K562 (cell line): ENCODE measurements around the gene STMP1.

ENCODE experiments used
- ARNT ChIP-seq, 2 experiments: fragments of 450-650 bp; IDR thresholded peaks; 2 replicates each; pipeline ENCODE4 v1.6.1; 2016; ENCODE audit warnings: mild to moderate bottlenecking in 1 of 2
- CTCF ChIP-seq, 3 experiments: IDR thresholded peaks in 2 of 3; conservative IDR thresholded peaks in 1 of 3; 2 replicates each; pipeline ENCODE4 v1.5.1; 2011 to 2012; ENCODE audit warnings: low read length in 3 of 3, mild to moderate bottlenecking in 3 of 3, control low read depth in 2 of 3, improper control_type of control experiment in 1 of 3, inconsistent platforms in 1 of 3, low read depth in 1 of 3, mixed read lengths in 1 of 3, moderate library complexity in 1 of 3; ENCODE audit not compliant: insufficient read depth in 2 of 3
- ELF2 ChIP-seq: fragments of 250-450 bp; sonication (Bioruptor Pico); IDR thresholded peaks from 2 replicates; pipeline ENCODE4 v1.5.0; 2021; ENCODE audit warnings: mild to moderate bottlenecking
- EP300 ChIP-seq: IDR thresholded peaks from 2 replicates; pipeline ENCODE4 v1.6.1; 2012; ENCODE audit warnings: low read length, improper control_type of control experiment
- FOXM1 ChIP-seq, 2 experiments: fragments of 450-650 bp in 1 of 2; sonication (generic) in 1 of 2; formaldehyde crosslinking in 1 of 2; IDR thresholded peaks; 2 replicates each; pipeline versions ENCODE4 v1.6.1 to v1.9.0; 2017 to 2022; ENCODE audit warnings: low read depth in 2 of 2, mild to moderate bottlenecking in 2 of 2, missing genetic modification reagents in 1 of 2, moderate library complexity in 1 of 2
- MAX ChIP-seq: sonication (generic); formaldehyde crosslinking; IDR thresholded peaks from 2 replicates; pipeline ENCODE4 v1.9.0; 2022; ENCODE audit warnings: mild to moderate bottlenecking, missing genetic modification reagents
- RAD21 ChIP-seq, 2 experiments: fragments of 250-450 bp in 1 of 2; fragments of 450-650 bp in 1 of 2; sonication (Bioruptor Pico) in 1 of 2; formaldehyde crosslinking in 1 of 2; IDR thresholded peaks in 1 of 2; conservative IDR thresholded peaks in 1 of 2; 2 replicates each; pipeline versions ENCODE4 v1.4.0 to v1.8.0; 2020 to 2022; ENCODE audit warnings: mild to moderate bottlenecking in 2 of 2, moderate library complexity in 1 of 2
- RUNX1 ChIP-seq: sonication (generic); IDR thresholded peaks from 2 replicates; pipeline ENCODE4 v1.6.1; 2016; ENCODE audit warnings: antibody characterized with exemption, low read depth
- TSHZ1 ChIP-seq: fragments of 250-450 bp; sonication (Bioruptor Pico); IDR thresholded peaks from 2 replicates; pipeline ENCODE4 v1.4.0; 2020; ENCODE audit warnings: mild to moderate bottlenecking, moderate library complexity
- YY1 ChIP-seq, 3 experiments: IDR thresholded peaks; 2 replicates each; pipeline ENCODE4 v1.6.1; 2011; ENCODE audit warnings: low read length in 2 of 3, mild to moderate bottlenecking in 2 of 3, moderate library complexity in 2 of 3, borderline replicate concordance in 1 of 3, control low read depth in 1 of 3, low read depth in 1 of 3; ENCODE audit not compliant: insufficient read depth in 3 of 3, insufficient replicate concordance in 2 of 3, control insufficient read depth in 1 of 3, insufficient read length in 1 of 3; ENCODE audit errors: extremely low read depth in 1 of 3
- TF ChIP-seq, protein P1 (sequence below), 2 experiments: fragments of 450-650 bp in 1 of 2; sonication (generic) in 1 of 2; formaldehyde crosslinking in 1 of 2; IDR thresholded peaks; 2 replicates each; pipeline versions ENCODE4 v1.7.1 to v1.9.0; 2016 to 2022; ENCODE audit warnings: inconsistent platforms in 1 of 2, mild to moderate bottlenecking in 1 of 2, missing genetic modification reagents in 1 of 2

DNA sequence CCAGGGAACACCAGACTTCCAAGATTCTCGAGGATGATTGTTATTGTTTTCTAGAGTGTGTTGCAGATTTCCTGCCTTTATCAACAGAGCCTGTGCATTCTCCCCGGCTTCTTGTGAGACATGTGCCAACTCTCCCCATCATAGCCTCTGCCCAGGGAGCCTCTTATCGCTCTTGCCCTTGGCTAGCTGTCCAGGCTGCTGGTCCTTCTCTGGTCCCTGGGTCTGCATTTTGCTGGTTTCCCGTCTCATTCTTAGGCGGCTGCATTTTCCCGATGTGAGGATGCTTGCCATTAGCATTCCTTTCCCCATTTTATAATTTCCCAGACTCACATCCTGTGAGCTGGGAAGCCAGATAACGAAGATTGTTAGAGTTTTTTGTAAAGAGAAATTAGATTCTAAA, 50.5 kb downstream of the STMP1 start:
- TF ChIP-seq RUNX1 (no peak), CTCF (IDR thresholded peaks at IDR 0.05 in 2 of 3, conservative IDR thresholded peaks at IDR 0.05 in 1 of 3; ENCODE audit: insufficient read depth in 2 of 3, low read depth in 1 of 3, low read length in 3 of 3) (no peak), YY1 (IDR thresholded peaks at IDR 0.05; ENCODE audit: borderline replicate concordance in 1 of 3, control insufficient read depth in 1 of 3, extremely low read depth in 1 of 3, insufficient read depth in 3 of 3, insufficient read length in 1 of 3, insufficient replicate concordance in 2 of 3, low read depth in 1 of 3, low read length in 2 of 3) (no peak), TSHZ1 (CRISPR knock-in tag) (no peak), RAD21 (CRISPR knock-in tag; conservative IDR thresholded peaks at IDR 0.05 in 1 of 2, IDR thresholded peaks at IDR 0.05 in 1 of 2) (no peak), ARNT (IDR thresholded peaks at IDR 0.05) (no peak), EP300 (no peak), MAX (CRISPR knock-in tag) (no peak), ELF2 (CRISPR knock-in tag) (no peak), FOXM1 (IDR thresholded peaks at IDR 0.05; ENCODE audit: low read depth) (no peak), FOXM1 (CRISPR knock-in tag; IDR thresholded peaks at IDR 0.05; ENCODE audit: low read depth) (no peak)
- TF ChIP-seq, protein P1, sequence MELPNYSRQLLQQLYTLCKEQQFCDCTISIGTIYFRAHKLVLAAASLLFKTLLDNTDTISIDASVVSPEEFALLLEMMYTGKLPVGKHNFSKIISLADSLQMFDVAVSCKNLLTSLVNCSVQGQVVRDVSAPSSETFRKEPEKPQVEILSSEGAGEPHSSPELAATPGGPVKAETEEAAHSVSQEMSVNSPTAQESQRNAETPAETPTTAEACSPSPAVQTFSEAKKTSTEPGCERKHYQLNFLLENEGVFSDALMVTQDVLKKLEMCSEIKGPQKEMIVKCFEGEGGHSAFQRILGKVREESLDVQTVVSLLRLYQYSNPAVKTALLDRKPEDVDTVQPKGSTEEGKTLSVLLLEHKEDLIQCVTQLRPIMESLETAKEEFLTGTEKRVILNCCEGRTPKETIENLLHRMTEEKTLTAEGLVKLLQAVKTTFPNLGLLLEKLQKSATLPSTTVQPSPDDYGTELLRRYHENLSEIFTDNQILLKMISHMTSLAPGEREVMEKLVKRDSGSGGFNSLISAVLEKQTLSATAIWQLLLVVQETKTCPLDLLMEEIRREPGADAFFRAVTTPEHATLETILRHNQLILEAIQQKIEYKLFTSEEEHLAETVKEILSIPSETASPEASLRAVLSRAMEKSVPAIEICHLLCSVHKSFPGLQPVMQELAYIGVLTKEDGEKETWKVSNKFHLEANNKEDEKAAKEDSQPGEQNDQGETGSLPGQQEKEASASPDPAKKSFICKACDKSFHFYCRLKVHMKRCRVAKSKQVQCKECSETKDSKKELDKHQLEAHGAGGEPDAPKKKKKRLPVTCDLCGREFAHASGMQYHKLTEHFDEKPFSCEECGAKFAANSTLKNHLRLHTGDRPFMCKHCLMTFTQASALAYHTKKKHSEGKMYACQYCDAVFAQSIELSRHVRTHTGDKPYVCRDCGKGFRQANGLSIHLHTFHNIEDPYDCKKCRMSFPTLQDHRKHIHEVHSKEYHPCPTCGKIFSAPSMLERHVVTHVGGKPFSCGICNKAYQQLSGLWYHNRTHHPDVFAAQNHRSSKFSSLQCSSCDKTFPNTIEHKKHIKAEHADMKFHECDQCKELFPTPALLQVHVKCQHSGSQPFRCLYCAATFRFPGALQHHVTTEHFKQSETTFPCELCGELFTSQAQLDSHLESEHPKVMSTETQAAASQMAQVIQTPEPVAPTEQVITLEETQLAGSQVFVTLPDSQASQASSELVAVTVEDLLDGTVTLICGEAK (IDR thresholded peaks at IDR 0.05): no peak
- TF ChIP-seq, protein P1 (CRISPR knock-in tag; IDR thresholded peaks at IDR 0.05): no peak
